Prostate gland (tissue), 2 donors: ENCODE measurements around the gene NRSN2. TPM values are rescaled to one million over a fixed set of nuclear protein-coding genes. Genes with fewer than 3 reads are reported as not detected.
"Not testable (repeated sequence)": the region's sequence is repeated elsewhere in the genome, so short reads cannot be mapped to it uniquely, and the experiment has no call there.

Experiments used
- DNase-seq: peaks from one replicate; pipeline ENCODE4 v3.0.0-alpha.2; 2019; ENCODE audit warnings: low spot score
- H3K27ac ChIP-seq, 2 donors: fragments of 200-600 bp; sonication (generic); 2 replicates each; pipeline ENCODE4 v1.5.1; 2017 to 2019
- H3K27me3 ChIP-seq: fragments of 200-600 bp; sonication (generic); replicated peaks from 2 replicates; pipeline ENCODE4 v1.5.1; 2019; ENCODE audit not compliant: insufficient read depth
- H3K36me3 ChIP-seq, 2 donors: fragments of 200-600 bp; sonication (generic); 1 replicate in 1 of 2; 2 replicates in 1 of 2; pipeline versions ENCODE4 v1.5.1 to v1.8.1; 2017 to 2019
- H3K4me1 ChIP-seq: fragments of 200-600 bp; sonication (generic); replicated peaks from 2 replicates; pipeline ENCODE4 v1.5.1; 2019
- H3K4me3 ChIP-seq, 2 donors: fragments of 200-600 bp; sonication (generic); 2 replicates each; pipeline ENCODE4 v1.5.1; 2017 to 2019
- H3K9me3 ChIP-seq: fragments of 200-600 bp; sonication (generic); 2 replicates; pipeline ENCODE4 v1.5.1; 2017
- POLR2A ChIP-seq: fragments of 450-650 bp; IDR thresholded peaks from one replicate; pipeline ENCODE4 v1.6.1; 2016; ENCODE audit warnings: antibody characterized with exemption, mild to moderate bottlenecking
- POLR2AphosphoS5 ChIP-seq: sonication (generic); formaldehyde crosslinking; IDR thresholded peaks from one replicate; pipeline ENCODE4 v1.6.1; 2017; ENCODE audit warnings: antibody characterized with exemption
- WGBS: methylation state at CpG from one replicate; pipeline ENCODE4 v1.1.5; 2018; 5-methylcytosine and 5-hydroxymethylcytosine counted together
- intact Hi-C: fragments of 100-400 bp; cut with DNase I; formaldehyde crosslinking; loops from one replicate; pipeline ENCODE4 v1.14.2; 2022
- total RNA-seq, 2 donors: library from RNA; depleted of rRNA; stranded (reverse); fragments of >200 nt; gene quantifications; one replicate each; pipeline ENCODE4 v1.1.0, GENCODE V29; 2016
- TF ChIP-seq, protein P1 (sequence below), 4 experiments: fragments of 200-600 bp in 2 of 4; fragments of 450-650 bp in 2 of 4; sonication (generic) in 2 of 4; IDR thresholded peaks; 1 replicate in 3 of 4; 2 replicates in 1 of 4; pipeline ENCODE4 v1.5.1; 2016 to 2019; ENCODE audit warnings: antibody characterized with exemption in 4 of 4, mild to moderate bottlenecking in 2 of 4, moderate library complexity in 2 of 4

Gene NRSN2
- total RNA-seq, 2 donors from 2014 or later = 26.3 to 48.3 TPM

DNA sequence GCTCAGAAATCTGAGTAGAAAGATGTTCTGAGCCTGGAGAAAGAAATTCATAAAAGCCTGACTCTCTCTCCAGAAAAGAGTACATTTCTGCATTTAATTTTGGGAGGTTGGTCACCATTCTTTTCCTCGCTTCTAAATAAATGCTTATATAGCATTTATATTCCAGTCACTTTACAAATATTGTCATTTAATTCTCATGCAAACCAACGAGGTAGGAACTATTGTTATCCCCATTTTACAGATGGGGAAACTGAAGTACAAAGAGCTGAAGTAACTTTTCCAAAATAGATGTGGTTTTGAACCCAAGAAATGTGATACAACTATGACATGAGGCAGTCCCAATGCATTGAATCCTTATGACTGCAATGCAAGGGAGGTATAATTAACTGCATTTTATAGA is 29.2 kb downstream of the NRSN2 start:
- no peak for DNase-seq
- TF ChIP-seq POLR2A (no peak), POLR2AphosphoS5 (no peak)
- TF ChIP-seq, protein P1, sequence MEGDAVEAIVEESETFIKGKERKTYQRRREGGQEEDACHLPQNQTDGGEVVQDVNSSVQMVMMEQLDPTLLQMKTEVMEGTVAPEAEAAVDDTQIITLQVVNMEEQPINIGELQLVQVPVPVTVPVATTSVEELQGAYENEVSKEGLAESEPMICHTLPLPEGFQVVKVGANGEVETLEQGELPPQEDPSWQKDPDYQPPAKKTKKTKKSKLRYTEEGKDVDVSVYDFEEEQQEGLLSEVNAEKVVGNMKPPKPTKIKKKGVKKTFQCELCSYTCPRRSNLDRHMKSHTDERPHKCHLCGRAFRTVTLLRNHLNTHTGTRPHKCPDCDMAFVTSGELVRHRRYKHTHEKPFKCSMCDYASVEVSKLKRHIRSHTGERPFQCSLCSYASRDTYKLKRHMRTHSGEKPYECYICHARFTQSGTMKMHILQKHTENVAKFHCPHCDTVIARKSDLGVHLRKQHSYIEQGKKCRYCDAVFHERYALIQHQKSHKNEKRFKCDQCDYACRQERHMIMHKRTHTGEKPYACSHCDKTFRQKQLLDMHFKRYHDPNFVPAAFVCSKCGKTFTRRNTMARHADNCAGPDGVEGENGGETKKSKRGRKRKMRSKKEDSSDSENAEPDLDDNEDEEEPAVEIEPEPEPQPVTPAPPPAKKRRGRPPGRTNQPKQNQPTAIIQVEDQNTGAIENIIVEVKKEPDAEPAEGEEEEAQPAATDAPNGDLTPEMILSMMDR (IDR thresholded peaks at IDR 0.05) = no peak
- intact Hi-C loops = no loop called here
- Histone ChIP-seq H3K4me3 (no peak overlapping the region), H3K27ac (no peak overlapping the region), H3K4me1 (no peaks in the 10 kb centered on the region), H3K36me3 (no peaks in the 10 kb centered on the region), H3K9me3 (no peaks in the 10 kb centered on the region), H3K27me3 (no peaks in the 10 kb centered on the region)
- WGBS = 23% methylated on average over 2 of the region's 2 CpGs

DNA sequence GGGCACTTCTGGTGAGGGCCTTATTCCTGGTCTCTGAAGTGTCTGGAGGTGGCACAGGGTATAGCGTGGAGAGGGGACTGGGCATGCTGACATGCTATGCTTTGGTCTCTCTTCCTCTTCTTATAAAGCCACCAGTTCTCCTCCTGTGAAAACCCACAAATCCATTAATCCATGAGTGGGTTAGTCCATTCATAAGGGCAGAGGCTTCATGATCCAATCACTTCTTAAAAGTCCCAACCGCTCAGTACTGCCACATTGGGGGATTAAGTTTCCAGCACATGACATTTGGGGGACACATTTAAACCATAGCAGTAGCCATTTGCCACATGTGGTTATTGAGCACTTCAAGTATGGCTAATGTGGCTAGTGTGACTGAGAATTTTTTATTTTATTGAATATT is 29.8 kb downstream of the NRSN2 start:
- Histone ChIP-seq H3K36me3 (no peaks in the 10 kb centered on the region), H3K9me3 (no peaks in the 10 kb centered on the region), H3K27me3 (no peaks in the 10 kb centered on the region), H3K27ac (no peak overlapping the region), H3K4me1 (no peaks in the 10 kb centered on the region), H3K4me3 (no peak overlapping the region)
- 80% methylated on average over 2 of the region's 2 CpGs for WGBS
- DNase-seq = no peak
- intact Hi-C loops = no loop called here
- TF ChIP-seq POLR2AphosphoS5 = no peak
- no peak for TF ChIP-seq POLR2A
- TF ChIP-seq, protein P1 (IDR thresholded peaks at IDR 0.05) = no peak

DNA sequence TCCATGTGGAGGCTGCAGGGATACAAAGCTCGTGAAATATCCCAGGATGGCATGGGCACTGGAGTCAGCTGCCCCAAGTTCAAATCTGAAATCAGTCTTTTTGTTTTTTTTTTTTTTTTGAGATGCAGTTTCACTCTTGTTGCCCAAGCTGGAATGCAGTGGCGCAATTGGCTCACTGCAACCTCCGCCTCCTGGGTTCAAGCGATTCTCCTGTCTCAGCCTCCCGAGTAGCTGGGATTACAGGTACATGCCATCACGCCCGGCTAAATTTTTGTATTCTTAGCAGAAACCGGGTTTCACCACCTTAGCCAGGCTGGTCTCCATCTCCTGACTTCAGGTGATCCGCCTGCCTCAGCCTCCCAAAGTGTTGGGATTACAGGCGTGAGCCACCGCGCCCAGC is 30.7 kb downstream of the NRSN2 start:
- H3K4me3 ChIP-seq, DNase-seq, intact Hi-C loops, H3K27me3 ChIP-seq, H3K36me3 ChIP-seq, H3K4me1 ChIP-seq, H3K27ac ChIP-seq, H3K9me3 ChIP-seq: not testable (repeated sequence)
- WGBS = 89% methylated on average over 12 of the region's 12 CpGs

DNA sequence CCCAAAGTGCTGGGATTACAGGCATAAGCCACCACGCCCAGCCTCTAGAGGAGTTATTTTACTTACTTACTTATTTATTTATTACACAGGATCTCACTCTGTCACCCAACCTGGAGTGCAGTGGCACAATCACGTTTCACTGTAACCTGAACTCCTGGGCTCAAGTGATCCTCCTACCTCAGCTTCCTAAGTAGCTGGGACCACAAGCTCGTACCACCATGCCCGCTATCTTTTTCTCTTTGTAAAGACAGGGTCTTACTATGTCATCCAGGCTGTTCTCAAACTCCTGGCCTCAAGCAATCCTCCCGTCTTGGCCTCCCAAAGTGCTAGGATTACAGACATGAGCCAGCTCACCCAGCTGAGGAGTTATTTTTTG is 32.0 kb downstream of the NRSN2 start:
- H3K9me3 ChIP-seq = no peaks in the 10 kb centered on the region
- no peak overlapping the region for H3K4me3 ChIP-seq
- no peak overlapping the region for H3K27ac ChIP-seq
- no peaks in the 10 kb centered on the region for H3K36me3 ChIP-seq
- no peaks in the 10 kb centered on the region for H3K4me1 ChIP-seq
- no peak for DNase-seq
- no peaks in the 10 kb centered on the region for H3K27me3 ChIP-seq
- WGBS = 80% methylated on average over 5 of the region's 5 CpGs
- TF ChIP-seq, protein P1 (IDR thresholded peaks at IDR 0.05) = no peak
- no peak for TF ChIP-seq POLR2A
- TF ChIP-seq POLR2AphosphoS5 = no peak
- intact Hi-C loops = no loop called here

DNA sequence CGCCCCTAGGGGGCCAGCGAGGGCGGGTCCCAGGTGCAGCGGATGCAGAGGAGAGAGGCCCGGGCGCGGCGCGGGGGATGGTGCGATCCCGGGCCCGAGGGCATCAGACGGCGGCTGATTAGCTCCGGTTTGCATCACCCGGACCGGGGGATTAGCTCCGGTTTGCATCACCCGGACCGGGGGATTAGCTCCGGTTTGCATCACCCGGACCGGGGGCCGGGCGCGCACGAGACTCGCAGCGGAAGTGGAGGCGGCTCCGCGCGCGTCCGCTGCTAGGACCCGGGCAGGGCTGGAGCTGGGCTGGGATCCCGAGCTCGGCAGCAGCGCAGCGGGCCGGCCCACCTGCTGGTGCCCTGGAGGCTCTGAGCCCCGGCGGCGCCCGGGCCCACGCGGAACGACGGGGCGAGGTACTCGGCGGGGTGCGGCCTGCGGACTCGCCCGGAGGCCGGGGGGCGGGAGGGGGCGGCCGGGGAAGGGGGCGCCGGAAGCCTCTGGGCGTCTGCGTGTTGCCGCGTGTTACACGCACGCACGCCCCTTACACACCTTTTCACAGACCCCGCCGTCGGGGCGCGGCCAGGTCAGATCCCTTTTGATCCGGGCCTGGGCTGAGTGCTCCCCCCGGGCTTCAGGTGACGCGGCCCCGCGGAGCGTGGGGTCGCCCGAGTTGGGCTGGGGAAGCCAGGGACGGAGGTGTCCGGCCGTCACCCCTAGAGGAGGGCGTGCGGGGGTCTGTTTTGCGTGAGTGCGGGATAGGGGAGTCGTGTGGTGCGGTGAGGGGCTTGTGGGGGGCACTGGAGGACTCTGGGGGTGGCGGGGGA is 34.1 kb downstream of the NRSN2 start:
- Histone ChIP-seq H3K9me3 (no peaks in the 10 kb centered on the region), H3K27ac (peak overlapping the region; percentile 81 to 82), H3K4me3 (peak overlapping the region; percentile 43 to 78), H3K4me1 (no peaks in the 10 kb centered on the region), H3K27me3 (no peaks in the 10 kb centered on the region), H3K36me3 (no peaks in the 10 kb centered on the region)
- peak; percentile 38 for DNase-seq
- TF ChIP-seq POLR2AphosphoS5 = no peak
- TF ChIP-seq POLR2A = no peak
- TF ChIP-seq, protein P1 (IDR thresholded peaks at IDR 0.05) = no peak
- WGBS = 1% methylated on average over 80 of the region's 93 CpGs
- intact Hi-C loops = no loop called here
